ENCODE results near the gene RABGAP1L. TPM values are rescaled to one million over a fixed set of nuclear protein-coding genes. Genes with fewer than 3 reads are reported as not detected.

Gene RABGAP1L
- total RNA-seq, 1 donor from 2014 or later = 28.8 TPM

DNA sequence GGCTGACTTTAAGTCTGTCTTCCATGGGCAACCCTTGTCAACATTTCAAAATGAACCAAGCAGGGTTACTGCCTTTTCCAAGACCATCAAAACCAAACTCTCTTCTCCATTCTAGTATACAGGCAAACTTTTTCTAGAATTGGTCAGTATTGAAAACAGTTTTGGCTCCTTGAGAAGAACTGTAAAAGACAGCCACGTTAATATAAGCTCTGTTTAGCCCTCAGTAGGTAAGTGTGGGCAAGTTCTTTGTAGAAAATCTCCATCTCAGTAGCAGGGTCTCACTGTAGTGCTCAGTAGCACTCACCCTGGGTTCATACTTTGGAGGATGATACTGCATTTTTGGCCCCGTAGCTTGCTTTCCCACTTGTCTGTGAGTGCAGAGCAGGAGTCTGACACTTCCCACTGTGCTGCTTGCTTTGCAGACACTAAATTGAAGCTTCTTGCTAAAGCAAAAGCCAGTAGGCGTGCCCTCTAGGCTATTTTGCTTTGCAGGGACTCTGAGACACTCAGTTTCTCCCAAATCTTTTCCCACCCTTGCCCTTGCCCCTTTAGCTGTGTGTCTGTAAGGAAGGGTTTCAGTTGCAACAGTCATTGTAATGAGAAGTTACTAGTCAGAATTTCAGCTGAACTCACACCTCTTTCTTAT lies 806.2 kb downstream of the RABGAP1L start:
- Mint-ChIP-seq H3K27me3 (ENCODE audit: low read depth) (no peaks in the 10 kb centered on the region), H3K9me3 (no peaks in the 10 kb centered on the region), H3K4me3 (ENCODE audit: low read depth) (peak overlapping the region; percentile 77), H3K27ac (peak overlapping the region; percentile 86), H3K4me1 (ENCODE audit: low read depth) (peaks cover 58% of the 10 kb centered on the region), H3K36me3 (ENCODE audit: low read depth) (peaks cover 8% of the 10 kb centered on the region)
- intact Hi-C loops (cut with micrococcal nuclease) = loop anchor here (2.0 kb wide), 2 partner anchors 33 to 155 kb away; partner anchors contain the start of gene CACYBP
- no peak for DNase-seq (ENCODE audit: low spot score)

DNA sequence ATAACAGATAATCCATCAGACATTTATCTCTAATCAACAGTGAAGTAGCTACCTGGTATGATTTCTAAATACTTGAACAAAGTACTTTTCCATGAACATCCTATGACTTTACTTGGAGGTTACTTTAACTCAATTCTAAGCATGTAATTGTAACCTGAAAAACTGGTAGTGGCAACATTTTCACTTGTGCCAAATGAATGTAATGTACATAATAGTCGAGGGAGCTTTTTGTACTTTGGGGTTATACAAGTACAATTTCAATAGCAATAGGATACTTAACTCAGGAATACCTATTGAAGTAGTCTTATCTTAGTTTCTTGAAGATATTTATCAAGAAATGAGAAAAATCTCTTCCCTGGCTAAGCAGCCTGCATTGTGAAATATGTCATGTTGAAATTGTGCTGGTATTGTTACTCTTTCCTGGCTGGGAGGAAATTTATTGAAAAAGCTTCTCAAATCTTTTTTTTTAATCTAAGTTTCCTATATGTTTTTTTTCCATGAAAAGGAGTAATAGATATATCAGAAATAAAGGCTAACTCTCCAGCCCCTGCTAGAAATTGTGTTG lies 806.8 kb downstream of the RABGAP1L start:
- no peak for DNase-seq (ENCODE audit: low spot score)
- Mint-ChIP-seq H3K27ac (peak overlapping the region; percentile 86), H3K9me3 (no peaks in the 10 kb centered on the region), H3K36me3 (ENCODE audit: low read depth) (peaks cover 8% of the 10 kb centered on the region), H3K4me3 (ENCODE audit: low read depth) (peak overlapping the region; percentile 77), H3K4me1 (ENCODE audit: low read depth) (peaks cover 58% of the 10 kb centered on the region), H3K27me3 (ENCODE audit: low read depth) (no peaks in the 10 kb centered on the region)
- intact Hi-C loops (cut with micrococcal nuclease) = no loop called here

- Mint-ChIP-seq H3K4me1 (ENCODE audit: low read depth) (peaks cover 68% of the 10 kb centered on the region), H3K27ac (peak overlapping the region; percentile 83), H3K9me3 (no peaks in the 10 kb centered on the region), H3K36me3 (ENCODE audit: low read depth) (peaks cover 19% of the 10 kb centered on the region), H3K27me3 (ENCODE audit: low read depth) (no peaks in the 10 kb centered on the region), H3K4me3 (ENCODE audit: low read depth) (peak overlapping the region; percentile 50)
- DNase-seq (ENCODE audit: low spot score) = no peak
- intact Hi-C loops (cut with micrococcal nuclease) = loop anchor here (1.0 to 2.0 kb wide), 4 partner anchors 11 to 169 kb away; partner anchors contain the start of gene CACYBP
Observed at GRCh38 chr1:174967845-174968705, 808.8 kb downstream of the RABGAP1L start.

GRCh38 chr1:174968750-174969244 lies 809.5 kb downstream of the RABGAP1L start:
- H3K27me3 Mint-ChIP-seq (ENCODE audit: low read depth) = no peaks in the 10 kb centered on the region
- peak overlapping the region; percentile 83 for H3K27ac Mint-ChIP-seq
- H3K9me3 Mint-ChIP-seq = no peaks in the 10 kb centered on the region
- intact Hi-C loops (cut with micrococcal nuclease) = loop anchor here (1.0 to 2.0 kb wide), 4 partner anchors 11 to 170 kb away; partner anchors contain the start of gene CACYBP
- peak overlapping the region; percentile 50 for H3K4me3 Mint-ChIP-seq (ENCODE audit: low read depth)
- DNase-seq (ENCODE audit: low spot score) = no peak
- H3K36me3 Mint-ChIP-seq (ENCODE audit: low read depth) = peaks cover 20% of the 10 kb centered on the region
- H3K4me1 Mint-ChIP-seq (ENCODE audit: low read depth) = peaks cover 61% of the 10 kb centered on the region

GRCh38 chr1:174969977-174970376 lies 810.7 kb downstream of the RABGAP1L start:
- Mint-ChIP-seq H3K27me3 (ENCODE audit: low read depth) (no peaks in the 10 kb centered on the region), H3K27ac (peak overlapping the region; percentile 83), H3K4me3 (ENCODE audit: low read depth) (peak overlapping the region; percentile 17), H3K9me3 (no peaks in the 10 kb centered on the region), H3K36me3 (ENCODE audit: low read depth) (peaks cover 25% of the 10 kb centered on the region), H3K4me1 (ENCODE audit: low read depth) (peaks cover 53% of the 10 kb centered on the region)
- intact Hi-C loops (cut with micrococcal nuclease) = loop anchor here (2.0 kb wide), 1 partner anchor 171 kb away; no protein-coding TSS in a partner anchor
- DNase-seq (ENCODE audit: low spot score) = no peak

DNA sequence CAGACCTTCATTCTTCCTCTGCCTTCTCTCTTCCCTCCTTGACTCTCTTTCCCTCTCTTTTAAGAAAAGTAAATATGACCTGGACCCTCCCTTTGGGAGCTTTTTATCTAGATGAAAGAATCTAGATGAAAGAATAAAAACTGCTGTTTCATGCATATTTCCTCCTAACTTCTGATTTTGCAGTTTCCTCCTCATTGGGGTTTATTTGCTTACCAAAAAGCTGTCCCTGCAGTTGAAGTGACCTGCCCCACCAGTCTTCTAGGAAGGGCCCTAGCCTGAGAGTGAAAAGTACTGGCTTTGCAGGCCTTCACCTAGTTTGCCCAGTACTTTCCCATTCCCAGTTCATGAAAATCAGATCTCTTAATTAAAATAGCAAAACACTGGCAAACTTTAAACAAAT lies 812.1 kb downstream of the RABGAP1L start:
- H3K36me3 Mint-ChIP-seq (ENCODE audit: low read depth) = peaks cover 36% of the 10 kb centered on the region
- H3K27me3 Mint-ChIP-seq (ENCODE audit: low read depth) = no peaks in the 10 kb centered on the region
- H3K4me3 Mint-ChIP-seq (ENCODE audit: low read depth) = no peak overlapping the region
- DNase-seq (ENCODE audit: low spot score) = no peak
- no peak overlapping the region for H3K27ac Mint-ChIP-seq
- H3K4me1 Mint-ChIP-seq (ENCODE audit: low read depth) = peaks cover 44% of the 10 kb centered on the region
- intact Hi-C loops (cut with micrococcal nuclease) = no loop called here
- no peaks in the 10 kb centered on the region for H3K9me3 Mint-ChIP-seq

GRCh38 chr1:174971902-174972301 lies 812.6 kb downstream of the RABGAP1L start:
- intact Hi-C loops (cut with micrococcal nuclease) = no loop called here
- H3K27me3 Mint-ChIP-seq (ENCODE audit: low read depth) = no peaks in the 10 kb centered on the region
- peaks cover 46% of the 10 kb centered on the region for H3K4me1 Mint-ChIP-seq (ENCODE audit: low read depth)
- H3K9me3 Mint-ChIP-seq = no peaks in the 10 kb centered on the region
- no peak for DNase-seq (ENCODE audit: low spot score)
- H3K36me3 Mint-ChIP-seq (ENCODE audit: low read depth) = peaks cover 40% of the 10 kb centered on the region
- H3K4me3 Mint-ChIP-seq (ENCODE audit: low read depth) = no peak overlapping the region
- no peak overlapping the region for H3K27ac Mint-ChIP-seq

DNA sequence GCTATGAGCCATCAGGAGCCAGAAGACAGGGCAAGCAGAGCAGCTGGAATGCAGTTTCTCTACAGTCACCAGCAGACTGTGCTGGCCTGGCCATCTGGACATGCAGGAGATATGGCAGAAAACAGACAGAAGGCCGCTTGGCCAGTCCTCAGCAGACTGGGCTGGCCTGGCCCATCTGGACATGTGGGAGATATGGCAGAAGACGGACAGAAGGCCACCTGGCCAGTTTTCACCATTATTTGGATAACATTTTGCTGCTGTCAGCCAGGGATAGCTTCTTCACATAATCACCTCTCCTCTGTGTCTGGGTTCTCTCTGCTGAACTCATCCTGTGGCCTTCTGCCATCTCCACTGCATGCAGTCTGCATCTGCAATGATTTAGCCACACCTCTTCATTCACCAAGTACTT lies 815.4 kb downstream of the RABGAP1L start:
- intact Hi-C loops (cut with micrococcal nuclease) = no loop called here
- H3K36me3 Mint-ChIP-seq (ENCODE audit: low read depth) = peaks cover 47% of the 10 kb centered on the region

DNA sequence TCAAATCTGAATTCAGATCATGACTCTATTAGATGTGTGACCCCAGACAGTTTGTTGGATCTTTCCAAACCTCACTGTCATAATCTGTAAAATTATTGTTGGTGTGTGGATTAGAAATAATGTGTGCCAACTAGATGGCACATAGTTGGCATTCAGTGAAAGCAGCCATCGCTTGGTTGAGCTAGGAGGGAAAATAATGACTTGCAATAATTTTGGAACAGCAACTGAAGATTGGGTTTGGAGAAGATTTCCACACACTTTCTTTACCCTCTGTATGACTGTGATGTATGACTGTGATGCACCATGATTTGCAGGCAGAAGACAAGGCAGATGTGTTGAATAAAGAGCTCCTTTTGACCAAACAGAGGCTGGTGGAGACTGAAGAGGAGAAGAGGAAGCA lies 816.4 kb downstream of the RABGAP1L start:
- no peak for DNase-seq (ENCODE audit: low spot score)
- intact Hi-C loops (cut with micrococcal nuclease) = no loop called here
- Mint-ChIP-seq H3K9me3 (no peaks in the 10 kb centered on the region), H3K27me3 (ENCODE audit: low read depth) (no peaks in the 10 kb centered on the region), H3K27ac (no peak overlapping the region), H3K36me3 (ENCODE audit: low read depth) (peaks cover 48% of the 10 kb centered on the region), H3K4me3 (ENCODE audit: low read depth) (no peak overlapping the region), H3K4me1 (ENCODE audit: low read depth) (peaks cover 26% of the 10 kb centered on the region)

More for the DNA sequence above, 815.4 kb downstream of the RABGAP1L start:
- H3K9me3 Mint-ChIP-seq = no peaks in the 10 kb centered on the region
- no peaks in the 10 kb centered on the region for H3K27me3 Mint-ChIP-seq (ENCODE audit: low read depth)
- peaks cover 29% of the 10 kb centered on the region for H3K4me1 Mint-ChIP-seq (ENCODE audit: low read depth)
- H3K4me3 Mint-ChIP-seq (ENCODE audit: low read depth) = no peak overlapping the region
- no peak for DNase-seq (ENCODE audit: low spot score)
- no peak overlapping the region for H3K27ac Mint-ChIP-seq

DNA sequence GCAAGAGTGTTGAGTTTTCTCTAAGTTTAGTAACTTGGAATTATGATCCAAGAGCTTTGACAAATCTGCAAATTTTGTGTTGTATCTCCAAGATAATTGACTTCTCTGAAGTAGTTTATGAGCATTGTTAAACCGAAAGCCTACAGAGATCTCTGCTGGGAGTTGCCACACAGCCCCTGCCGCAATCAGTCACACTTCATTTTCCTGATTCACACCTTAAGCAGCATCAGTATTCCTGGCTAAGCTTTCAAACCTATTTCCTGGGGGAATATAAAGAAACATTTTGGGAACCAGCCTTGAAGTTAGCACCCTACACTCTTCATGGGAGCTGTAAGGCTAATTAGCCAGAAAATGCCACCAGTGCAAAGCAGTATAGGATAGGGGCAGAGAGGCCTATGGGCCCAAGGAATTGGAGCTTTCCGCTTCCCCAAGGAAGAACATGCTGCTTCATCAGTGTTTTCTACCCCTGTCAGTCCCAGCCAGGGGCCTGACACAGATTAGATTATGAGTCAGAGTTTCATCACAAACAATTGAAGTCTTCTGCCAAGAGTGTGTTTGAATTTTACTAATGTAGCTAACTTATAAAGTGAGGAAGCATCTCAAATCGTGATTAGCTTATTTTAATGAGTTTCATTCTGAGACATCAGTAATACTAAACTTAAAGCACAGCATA lies 817.3 kb downstream of the RABGAP1L start:
- Mint-ChIP-seq H3K27ac (no peak overlapping the region), H3K36me3 (ENCODE audit: low read depth) (peaks cover 51% of the 10 kb centered on the region), H3K4me3 (ENCODE audit: low read depth) (no peak overlapping the region), H3K27me3 (ENCODE audit: low read depth) (no peaks in the 10 kb centered on the region), H3K4me1 (ENCODE audit: low read depth) (peaks cover 23% of the 10 kb centered on the region), H3K9me3 (no peaks in the 10 kb centered on the region)
- intact Hi-C loops (cut with micrococcal nuclease) = no loop called here
- DNase-seq (ENCODE audit: low spot score) = no peak

DNA sequence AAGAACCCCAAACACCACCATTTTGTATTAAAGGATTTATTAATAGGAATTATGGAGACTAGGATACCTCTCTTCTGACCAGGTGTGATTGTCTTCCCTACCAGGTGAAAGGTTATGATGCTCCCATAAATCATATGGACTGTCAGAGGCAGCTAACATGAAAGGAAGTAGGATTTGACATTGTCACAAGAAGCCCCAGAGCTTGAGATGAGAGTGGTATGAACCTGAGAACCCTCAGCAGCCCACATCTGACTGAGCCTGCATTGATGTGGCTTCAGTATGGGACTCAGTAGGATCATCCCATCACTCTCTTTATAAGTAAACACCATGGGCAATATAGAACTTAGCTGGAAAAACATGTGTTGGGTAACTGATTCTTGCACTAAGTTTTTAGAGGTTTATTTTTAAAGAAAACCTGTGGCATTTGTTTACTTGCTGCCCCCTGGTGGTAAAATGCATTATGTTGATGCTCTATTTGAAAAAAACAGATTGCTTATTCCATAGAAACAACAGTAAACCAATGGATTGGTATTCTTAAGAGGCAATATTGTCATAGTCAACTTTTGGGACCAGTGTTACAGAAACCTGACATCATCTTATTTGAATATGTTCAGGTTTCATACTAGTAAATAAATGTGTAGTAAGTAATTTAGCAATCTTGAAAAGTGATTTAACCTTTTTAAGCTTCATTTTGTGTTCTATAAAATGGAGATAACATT lies 823.8 kb downstream of the RABGAP1L start:
- Mint-ChIP-seq H3K27me3 (ENCODE audit: low read depth) (no peaks in the 10 kb centered on the region), H3K4me1 (ENCODE audit: low read depth) (peaks cover 6% of the 10 kb centered on the region), H3K9me3 (no peaks in the 10 kb centered on the region), H3K27ac (no peak overlapping the region), H3K36me3 (ENCODE audit: low read depth) (peaks cover 35% of the 10 kb centered on the region), H3K4me3 (ENCODE audit: low read depth) (no peak overlapping the region)
- intact Hi-C loops (cut with micrococcal nuclease) = loop anchor here (1.0 kb wide), 1 partner anchor 213 kb away; no protein-coding TSS in a partner anchor
- no peak for DNase-seq (ENCODE audit: low spot score)

DNA sequence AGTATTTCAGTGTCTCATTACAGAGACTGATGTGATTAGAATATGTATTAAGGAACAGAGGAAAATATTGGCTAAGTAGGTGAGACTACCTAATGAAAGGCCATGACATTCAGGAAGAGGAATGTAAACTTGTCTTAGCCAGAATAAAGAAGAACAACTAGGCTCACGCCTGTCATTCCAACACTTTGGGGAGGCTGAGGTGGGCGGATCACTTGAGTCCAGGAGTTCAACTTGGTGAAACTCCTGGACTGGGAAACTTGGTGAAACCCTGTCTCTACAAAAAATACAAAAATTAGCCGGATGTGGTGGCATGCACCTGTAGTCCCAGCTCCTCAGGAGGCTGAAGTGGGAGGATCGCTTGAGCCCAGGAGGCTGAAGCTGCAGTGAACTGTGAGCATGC lies 825.6 kb downstream of the RABGAP1L start:
- Mint-ChIP-seq H3K36me3 (ENCODE audit: low read depth) (peaks cover 44% of the 10 kb centered on the region), H3K4me3 (ENCODE audit: low read depth) (no peak overlapping the region), H3K4me1 (ENCODE audit: low read depth) (peaks cover 21% of the 10 kb centered on the region), H3K27me3 (ENCODE audit: low read depth) (no peaks in the 10 kb centered on the region), H3K27ac (no peak overlapping the region), H3K9me3 (no peaks in the 10 kb centered on the region)
- intact Hi-C loops (cut with micrococcal nuclease) = no loop called here
- no peak for DNase-seq (ENCODE audit: low spot score)

All from activated T-helper 2 cell treated with anti-CD3 and anti-CD28 coated beads, Interferon-gamma antibody, Interleukin-2, Interleukin-4, amounts not matched to agents 10 μg/mL and 5 μg/mL and 100 μg/mL, durations not matched to agents 14 hours and 24 hours and 36 hours (primary cell).